Smooth muscle cell (in vitro differentiated cells): ENCODE measurements around the gene NLGN2. TPM values are rescaled to one million over a fixed set of nuclear protein-coding genes. Genes with fewer than 3 reads are reported as not detected.

Source experiments
- DNase-seq: peaks from one replicate; lab custom pipeline; 2025; ENCODE audit not compliant: unreplicated experiment; lab: John Stamatoyannopoulos, UW
- H2AFZ ChIP-seq: fragments of 200-600 bp; sonication (generic); 2 replicates; pipeline ENCODE4 v1.6.0; 2016; ENCODE audit warnings: antibody characterized with exemption, low read depth, mild to moderate bottlenecking
- H3F3A ChIP-seq: fragments of 200-600 bp; sonication (generic); 2 replicates; pipeline ENCODE4 v1.6.0; 2017; ENCODE audit warnings: antibody characterized with exemption, low read depth
- H3K27ac ChIP-seq: fragments of 200-600 bp; sonication (generic); 2 replicates; pipeline ENCODE4 v1.5.1; 2016; ENCODE audit warnings: low read depth, mild to moderate bottlenecking
- H3K27me3 ChIP-seq: fragments of 200-600 bp; sonication (generic); 2 replicates; pipeline ENCODE4 v1.6.1; 2016; ENCODE audit warnings: low read depth, mild to moderate bottlenecking
- H3K36me3 ChIP-seq: fragments of 200-600 bp; sonication (generic); 2 replicates; pipeline ENCODE4 v1.5.1; 2016; ENCODE audit warnings: low read depth
- H3K4me1 ChIP-seq: fragments of 200-600 bp; sonication (generic); 2 replicates; pipeline ENCODE4 v1.5.1; 2016; ENCODE audit warnings: low read depth
- H3K4me2 ChIP-seq: fragments of 200-600 bp; sonication (generic); 2 replicates; pipeline ENCODE4 v1.6.0; 2016; ENCODE audit warnings: mild to moderate bottlenecking
- H3K4me3 ChIP-seq: fragments of 200-600 bp; sonication (generic); 2 replicates; pipeline ENCODE4 v1.5.1; 2016; ENCODE audit warnings: mild to moderate bottlenecking
- H3K79me2 ChIP-seq: fragments of 200-600 bp; sonication (generic); 2 replicates; pipeline ENCODE4 v1.6.0; 2016; ENCODE audit warnings: low read depth, mild to moderate bottlenecking
- H3K9ac ChIP-seq: fragments of 200-600 bp; sonication (generic); 2 replicates; pipeline ENCODE4 v1.6.0; 2016; ENCODE audit warnings: low read depth
- H3K9me3 ChIP-seq: fragments of 200-600 bp; sonication (generic); replicated peaks from 2 replicates; pipeline ENCODE4 v1.5.1; 2016; ENCODE audit warnings: low read depth
- H4K20me1 ChIP-seq: fragments of 200-600 bp; sonication (generic); 2 replicates; pipeline ENCODE4 v1.6.0; 2016; ENCODE audit warnings: low read depth
- CTCF ChIP-seq: fragments of 200-600 bp; sonication (generic); IDR thresholded peaks from 2 replicates; pipeline ENCODE4 v1.5.1; 2017; ENCODE audit warnings: borderline replicate concordance, mild to moderate bottlenecking, antibody characterized with exemption; ENCODE audit not compliant: insufficient read depth, poor library complexity, severe bottlenecking
- WGBS: methylation state at CpG from one replicate; pipeline ENCODE4 v1.1.7; 2016; ENCODE audit warnings: low lambda C conversion rate; 5-methylcytosine and 5-hydroxymethylcytosine counted together
- polyA plus RNA-seq: library from polyadenylated mRNA; unstranded; fragments of >200 nt; fragmentation: Nextera tagmentation; extraction: Ambion mirVana; gene quantifications from 2 replicates; pipeline ENCODE4 v1.2.1, GENCODE V29; 2016
- total RNA-seq: library from RNA; depleted of rRNA; stranded (reverse); fragments of >200 nt; gene quantifications from 2 replicates; pipeline ENCODE4 v1.2.3, GENCODE V29; 2014

The NLGN2 gene
- total and polyA plus RNA-seq, 2 experiments from 2014 or later: 10.8 to 20.9 TPM

GRCh38 chr17:7413346-7413985, 5.8 kb downstream of the NLGN2 start:
- no peaks in the 10 kb centered on the region for H3K4me1 ChIP-seq
- TF ChIP-seq CTCF: no peak
- no peaks in the 10 kb centered on the region for H3K36me3 ChIP-seq
- no peaks in the 10 kb centered on the region for H3F3A ChIP-seq
- H3K4me3 ChIP-seq: no peak overlapping the region
- H3K9me3 ChIP-seq: no peaks in the 10 kb centered on the region
- H3K79me2 ChIP-seq: no peaks in the 10 kb centered on the region
- no peak overlapping the region for H3K4me2 ChIP-seq
- peaks cover 7% of the 10 kb centered on the region for H4K20me1 ChIP-seq
- H3K27ac ChIP-seq: no peak overlapping the region
- no peak overlapping the region for H2AFZ ChIP-seq
- 87% methylated on average over 6 of the region's 6 CpGs for whole genome bisulfite sequencing
- no peak overlapping the region for H3K9ac ChIP-seq
- no peaks in the 10 kb centered on the region for H3K27me3 ChIP-seq
- DNase-seq: no peak

- Histone ChIP-seq H3K36me3 (no peaks in the 10 kb centered on the region), H4K20me1 (peaks cover 7% of the 10 kb centered on the region)
- WGBS: 90% methylated on average over 14 of the region's 14 CpGs
Observed at GRCh38 chr17:7414837-7415236, 7.2 kb downstream of the NLGN2 start.

GRCh38 chr17:7415784-7416183, 8.1 kb downstream of the NLGN2 start:
- Histone ChIP-seq H3K9me3 (no peaks in the 10 kb centered on the region), H4K20me1 (peaks cover 6% of the 10 kb centered on the region), H3K4me3 (no peak overlapping the region), H3K27me3 (no peaks in the 10 kb centered on the region), H3F3A (no peaks in the 10 kb centered on the region), H3K4me2 (no peak overlapping the region), H3K27ac (no peak overlapping the region), H3K36me3 (no peaks in the 10 kb centered on the region), H3K79me2 (no peaks in the 10 kb centered on the region), H3K9ac (no peak overlapping the region), H3K4me1 (no peaks in the 10 kb centered on the region), H2AFZ (no peak overlapping the region)
- DNase-seq: no peak
- WGBS: 95% methylated on average over 23 of the region's 23 CpGs
- no peak for TF ChIP-seq CTCF

More at GRCh38 chr17:7414837-7415236, 7.2 kb downstream of the NLGN2 start:
- no peaks in the 10 kb centered on the region for H3K79me2 ChIP-seq
- TF ChIP-seq CTCF: no peak
- no peak overlapping the region for H3K27ac ChIP-seq
- H3F3A ChIP-seq: no peaks in the 10 kb centered on the region
- no peak overlapping the region for H3K9ac ChIP-seq
- H2AFZ ChIP-seq: no peak overlapping the region
- H3K4me2 ChIP-seq: no peak overlapping the region
- no peaks in the 10 kb centered on the region for H3K4me1 ChIP-seq
- no peaks in the 10 kb centered on the region for H3K9me3 ChIP-seq
- H3K4me3 ChIP-seq: no peak overlapping the region
- DNase-seq: no peak
- H3K27me3 ChIP-seq: no peaks in the 10 kb centered on the region

- Histone ChIP-seq H3K4me3 (no peak overlapping the region), H3K36me3 (no peaks in the 10 kb centered on the region), H3F3A (no peaks in the 10 kb centered on the region), H4K20me1 (peaks cover 5% of the 10 kb centered on the region), H3K9me3 (no peaks in the 10 kb centered on the region), H3K79me2 (no peaks in the 10 kb centered on the region), H3K4me2 (no peak overlapping the region), H3K27me3 (no peaks in the 10 kb centered on the region), H3K27ac (no peak overlapping the region), H3K4me1 (no peaks in the 10 kb centered on the region), H2AFZ (no peak overlapping the region), H3K9ac (no peak overlapping the region)
- TF ChIP-seq CTCF: no peak
- DNase-seq: no peak
- 95% methylated on average over 6 of the region's 6 CpGs for WGBS
Observed at GRCh38 chr17:7416323-7416722, 8.7 kb downstream of the NLGN2 start.
